Loucy (cell line): Measurements from ENCODE around the gene RAB31.

ENCODE experiments used
- CTCF ChIP-seq: fragments of 200-600 bp; sonication (generic); conservative IDR thresholded peaks from 2 replicates; pipeline ENCODE4 v1.5.1; 2014; ENCODE audit warnings: mild to moderate bottlenecking, antibody characterized with exemption, low read length
- EZH2phosphoT487 ChIP-seq: fragments of 200-600 bp; IDR thresholded peaks from 2 replicates; pipeline ENCODE4 v1.6.1; 2018; ENCODE audit warnings: antibody characterized with exemption, mild to moderate bottlenecking, moderate library complexity, borderline replicate concordance

GRCh38 chr18:9804517-9805104, 96.5 kb downstream of the RAB31 start:
- TF ChIP-seq CTCF = no peak
- TF ChIP-seq EZH2phosphoT487 = no peak
